ENCODE results near the gene SUN1.

- TF ChIP-seq EZH2phosphoT487 (IDR thresholded peaks at IDR 0.05; ENCODE audit: borderline replicate concordance, low read depth, low read length) (no peak), CTCF (conservative IDR thresholded peaks at IDR 0.05; ENCODE audit: low read length) (no peak)
Observed at GRCh38 chr7:833601-834258, 1.5 kb downstream of the SUN1 start.
